Mesenchymal stem cell (in vitro differentiated cells and primary cell): Measurements from ENCODE around the gene SMCO3.
A peak's percentile ranks its signal among the peaks of the same experiment; 100 is the strongest.

Source experiments
- DNase-seq: peaks from one replicate; pipeline ENCODE4 v3.0.0-alpha.2; 2013
- H2AFZ ChIP-seq: one replicate; pipeline ENCODE4 v1.6.1; 2013; ENCODE audit warnings: low read depth, mild to moderate bottlenecking, control low read depth, inconsistent platforms, low read length, moderate library complexity
- H2AK5ac ChIP-seq: 2 replicates; pipeline ENCODE4 v1.6.1; 2013; ENCODE audit warnings: low read length, moderate library complexity, mild to moderate bottlenecking, inconsistent platforms; ENCODE audit not compliant: severe bottlenecking
- H2BK120ac ChIP-seq: one replicate; pipeline ENCODE4 v1.6.1; 2013; ENCODE audit warnings: low read depth, mild to moderate bottlenecking, inconsistent platforms, low read length, moderate library complexity
- H2BK12ac ChIP-seq, 2 experiments: one replicate each; pipeline ENCODE4 v1.6.1; 2013; ENCODE audit warnings: inconsistent platforms in 2 of 2, low read length in 2 of 2, mild to moderate bottlenecking in 2 of 2, moderate library complexity in 2 of 2, control low read depth in 1 of 2
- H2BK15ac ChIP-seq: one replicate; pipeline ENCODE4 v1.6.1; 2013; ENCODE audit warnings: mild to moderate bottlenecking, low read depth, inconsistent platforms; ENCODE audit not compliant: poor library complexity, severe bottlenecking
- H2BK5ac ChIP-seq: 2 replicates; pipeline ENCODE4 v1.6.1; 2013; ENCODE audit warnings: low read depth, mild to moderate bottlenecking, low read length, control low read depth, inconsistent platforms; ENCODE audit not compliant: poor library complexity, severe bottlenecking
- H3K14ac ChIP-seq, 2 experiments: one replicate each; pipeline ENCODE4 v1.6.1; 2013; ENCODE audit warnings: inconsistent platforms in 2 of 2, low read length in 2 of 2, control low read depth in 1 of 2, mild to moderate bottlenecking in 1 of 2, moderate library complexity in 1 of 2
- H3K18ac ChIP-seq, 2 experiments: one replicate each; pipeline ENCODE4 v1.6.1; 2013; ENCODE audit warnings: inconsistent platforms in 2 of 2, low read length in 2 of 2, control low read depth in 1 of 2, low read depth in 1 of 2, mild to moderate bottlenecking in 1 of 2
- H3K23ac ChIP-seq, 2 experiments: one replicate each; pipeline ENCODE4 v1.6.1; 2013; ENCODE audit warnings: inconsistent platforms in 2 of 2, low read length in 2 of 2, mild to moderate bottlenecking in 2 of 2, moderate library complexity in 2 of 2, control low read depth in 1 of 2
- H3K27ac ChIP-seq: 2 replicates; pipeline ENCODE4 v1.5.1; 2013; ENCODE audit warnings: mild to moderate bottlenecking, moderate library complexity, low read length, control low read depth, inconsistent platforms; ENCODE audit not compliant: poor library complexity, severe bottlenecking
- H3K27me3 ChIP-seq, 2 experiments: 2 replicates each; pipeline versions ENCODE4 v1.6.1 to v1.7.0; 2013; ENCODE audit warnings: low read length in 2 of 2, mild to moderate bottlenecking in 2 of 2, moderate library complexity in 2 of 2, control low read depth in 1 of 2, inconsistent platforms in 1 of 2; ENCODE audit not compliant: control insufficient read depth in 1 of 2, insufficient read depth in 1 of 2
- H3K36me3 ChIP-seq, 2 experiments: 2 replicates each; pipeline versions ENCODE4 v1.6.1 to v1.7.0; 2013; ENCODE audit warnings: low read length in 2 of 2, control low read depth in 1 of 2, inconsistent platforms in 1 of 2, low read depth in 1 of 2, mild to moderate bottlenecking in 1 of 2; ENCODE audit not compliant: insufficient read depth in 2 of 2, control insufficient read depth in 1 of 2
- H3K4ac ChIP-seq, 2 experiments: one replicate each; pipeline ENCODE4 v1.6.1; 2013; ENCODE audit warnings: inconsistent platforms in 2 of 2, low read length in 2 of 2, mild to moderate bottlenecking in 2 of 2, moderate library complexity in 2 of 2, control low read depth in 1 of 2, low read depth in 1 of 2
- H3K4me1 ChIP-seq: 2 replicates; pipeline ENCODE4 v1.6.1; 2013; ENCODE audit warnings: low read depth, low read length, control low read depth; ENCODE audit not compliant: control insufficient read depth, insufficient read depth
- H3K4me2 ChIP-seq: 2 replicates; pipeline ENCODE4 v1.6.1; 2013; ENCODE audit warnings: low read length, mild to moderate bottlenecking, inconsistent platforms; ENCODE audit not compliant: poor library complexity, severe bottlenecking
- H3K4me3 ChIP-seq, 2 experiments: 2 replicates each; pipeline versions ENCODE4 v1.5.1 to v1.7.0; 2013; ENCODE audit warnings: low read length in 2 of 2, mild to moderate bottlenecking in 2 of 2, control low read depth in 1 of 2, low read depth in 1 of 2; ENCODE audit not compliant: insufficient read depth in 1 of 2
- H3K79me1 ChIP-seq: replicated peaks from 2 replicates; pipeline ENCODE4 v1.6.1; 2013; ENCODE audit warnings: mild to moderate bottlenecking, control low read depth, low read length, inconsistent platforms; ENCODE audit not compliant: poor library complexity, severe bottlenecking
- H3K9ac ChIP-seq: 2 replicates; pipeline ENCODE4 v1.7.0; 2013; ENCODE audit warnings: mild to moderate bottlenecking, low read length, moderate library complexity
- H3K9me3 ChIP-seq: 2 replicates; pipeline ENCODE4 v1.7.0; 2013; ENCODE audit warnings: mild to moderate bottlenecking, low read length; ENCODE audit not compliant: control insufficient read depth
- H4K8ac ChIP-seq: one replicate; pipeline ENCODE4 v1.6.1; 2013; ENCODE audit warnings: inconsistent platforms, mild to moderate bottlenecking, low read length, moderate library complexity
- H4K91ac ChIP-seq: one replicate; pipeline ENCODE4 v1.6.1; 2013; ENCODE audit warnings: mild to moderate bottlenecking, low read length, inconsistent platforms
- WGBS: methylation state at CpG from one replicate; pipeline ENCODE4 v1.1.7; 2013; ENCODE audit warnings: mixed read lengths; 5-methylcytosine and 5-hydroxymethylcytosine counted together

SMCO3 gene

DNA sequence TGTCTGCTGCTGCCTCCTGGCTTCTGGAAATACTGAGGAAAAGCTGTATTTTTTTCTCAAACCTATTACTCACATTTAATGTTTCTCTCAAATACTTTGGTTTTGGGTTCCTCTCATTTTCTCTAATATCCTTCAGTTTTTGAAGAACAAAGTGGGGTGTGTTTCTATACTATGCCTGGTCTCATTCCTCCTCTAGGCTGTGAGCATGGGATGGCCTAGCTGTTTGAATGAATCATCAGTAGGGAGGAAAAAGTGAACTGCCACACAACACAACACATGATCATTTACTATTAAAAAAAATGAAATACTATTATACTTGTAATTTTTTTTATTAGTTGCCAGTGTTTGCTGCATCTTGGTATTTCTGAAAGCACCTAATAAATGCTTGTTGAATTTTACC is 11.3 kb upstream of the SMCO3 start:
- Histone ChIP-seq H3K14ac (no peak overlapping the region), H2AK5ac (no peak overlapping the region), H3K27me3 (no peaks in the 10 kb centered on the region), H3K9me3 (no peaks in the 10 kb centered on the region), H3K4ac (no peak overlapping the region), H2AFZ (no peak overlapping the region), H3K27ac (no peak overlapping the region), H3K9ac (no peak overlapping the region), H3K18ac (no peak overlapping the region), H2BK5ac (no peak overlapping the region), H2BK15ac (no peak overlapping the region), H3K79me1 (no peaks in the 10 kb centered on the region), H2BK12ac (no peak overlapping the region), H3K4me1 (no peaks in the 10 kb centered on the region), H3K4me3 (no peak overlapping the region), H4K8ac (no peak overlapping the region), H3K4me2 (no peak overlapping the region), H3K23ac (no peak overlapping the region), H2BK120ac (no peak overlapping the region), H4K91ac (no peak overlapping the region), H3K36me3 (no peaks in the 10 kb centered on the region)
- peak; percentile 35 for DNase-seq

GRCh38 chr12:14824012-14824634 is 10.1 kb upstream of the SMCO3 start:
- Histone ChIP-seq H3K36me3 (no peaks in the 10 kb centered on the region), H3K4me1 (no peaks in the 10 kb centered on the region), H3K79me1 (no peaks in the 10 kb centered on the region), H4K91ac (no peak overlapping the region), H3K4me2 (no peak overlapping the region), H2AFZ (no peak overlapping the region), H3K14ac (no peak overlapping the region), H3K23ac (no peak overlapping the region), H2BK12ac (no peak overlapping the region), H2BK5ac (no peak overlapping the region), H2BK15ac (no peak overlapping the region), H4K8ac (no peak overlapping the region), H2BK120ac (no peak overlapping the region), H3K27ac (no peak overlapping the region), H3K27me3 (no peaks in the 10 kb centered on the region), H3K4me3 (no peak overlapping the region), H2AK5ac (no peak overlapping the region), H3K18ac (no peak overlapping the region), H3K9me3 (no peaks in the 10 kb centered on the region), H3K9ac (no peak overlapping the region), H3K4ac (no peak overlapping the region)
- no peak for DNase-seq
- 0% methylated on average over 1 of the region's 1 CpG for WGBS

GRCh38 chr12:14811486-14811885 is 2.5 kb downstream of the SMCO3 start:
- Histone ChIP-seq H3K27me3 (no peaks in the 10 kb centered on the region), H4K91ac (no peak overlapping the region), H3K4me3 (no peak overlapping the region), H2BK12ac (no peak overlapping the region), H2BK5ac (no peak overlapping the region), H3K14ac (no peak overlapping the region), H2AFZ (no peak overlapping the region), H2BK120ac (no peak overlapping the region), H4K8ac (no peak overlapping the region), H3K9ac (no peak overlapping the region), H3K27ac (no peak overlapping the region), H2AK5ac (no peak overlapping the region), H3K23ac (no peak overlapping the region), H3K79me1 (no peaks in the 10 kb centered on the region), H2BK15ac (no peak overlapping the region), H3K18ac (no peak overlapping the region), H3K36me3 (no peaks in the 10 kb centered on the region), H3K4me2 (no peak overlapping the region), H3K4me1 (no peaks in the 10 kb centered on the region), H3K9me3 (no peaks in the 10 kb centered on the region), H3K4ac (no peak overlapping the region)
- WGBS = 94% methylated on average over 2 of the region's 2 CpGs
- DNase-seq = no peak

DNA sequence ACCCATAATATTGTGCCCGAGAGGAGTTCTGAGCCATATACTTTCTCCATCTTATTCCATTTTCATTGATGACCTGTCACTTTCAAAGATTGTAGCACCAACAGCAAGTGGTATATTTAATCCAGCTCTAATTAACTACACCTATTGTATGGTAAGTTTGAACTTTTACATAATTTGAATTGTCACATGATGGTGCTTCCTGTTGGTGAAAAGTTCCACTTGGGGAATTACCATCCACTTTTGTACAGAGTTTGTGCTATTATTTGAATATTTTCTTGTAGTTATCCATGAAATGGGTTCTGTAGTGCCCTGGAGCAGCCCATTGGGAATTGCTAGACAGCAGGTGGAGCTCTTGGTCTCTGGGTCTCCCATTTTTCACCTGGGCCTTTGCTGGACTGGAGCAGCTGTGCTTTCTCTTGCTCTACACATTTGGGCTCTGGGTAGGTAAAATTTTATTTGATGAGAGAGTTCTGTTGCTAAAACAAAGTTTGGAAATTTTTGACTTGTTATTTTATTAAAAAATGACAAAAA is 3.0 kb downstream of the SMCO3 start:
- Histone ChIP-seq H3K4me3 (no peak overlapping the region), H3K9me3 (no peaks in the 10 kb centered on the region), H2AFZ (no peak overlapping the region), H3K36me3 (no peaks in the 10 kb centered on the region), H2AK5ac (no peak overlapping the region), H2BK120ac (no peak overlapping the region), H2BK15ac (no peak overlapping the region), H3K79me1 (peaks cover under 1% of the 10 kb centered on the region), H3K9ac (no peak overlapping the region), H3K4me1 (no peaks in the 10 kb centered on the region), H4K91ac (no peak overlapping the region), H2BK12ac (no peak overlapping the region), H3K23ac (no peak overlapping the region), H3K14ac (no peak overlapping the region), H3K27me3 (no peaks in the 10 kb centered on the region), H3K27ac (no peak overlapping the region), H3K4ac (no peak overlapping the region), H3K18ac (no peak overlapping the region), H2BK5ac (no peak overlapping the region), H4K8ac (no peak overlapping the region), H3K4me2 (no peak overlapping the region)
- peak; percentile 39 for DNase-seq
- WGBS = 75% methylated on average over 1 of the region's 1 CpG
